Measurements from ENCODE around the gene EAPP.

- TF ChIP-seq CTCF (conservative IDR thresholded peaks at IDR 0.05 in 1 of 2, IDR thresholded peaks at IDR 0.05 in 1 of 2; ENCODE audit: extremely low read depth in 1 of 2, insufficient read depth in 1 of 2, low read depth in 1 of 2, low read length in 2 of 2) (no peak), EZH2 (IDR thresholded peaks at IDR 0.05; ENCODE audit: borderline replicate concordance, low read length) (no peak)
Observed at GRCh38 chr14:34583525-34583924, 44.0 kb upstream of the EAPP start.

All from mammary epithelial cell (primary cell).